NT2/D1 (cell line): ENCODE results near the gene BLTP1.

ENCODE experiments used
- DNase-seq: peaks from one replicate; pipeline ENCODE4 v3.0.0-alpha.2; 2011; ENCODE audit warnings: low read depth, low spot score
- H3K27me3 ChIP-seq: 2 replicates; pipeline ENCODE4 v1.6.0; 2011; ENCODE audit warnings: mild to moderate bottlenecking; ENCODE audit not compliant: insufficient read length, insufficient read depth
- H3K36me3 ChIP-seq: 2 replicates; pipeline ENCODE4 v1.6.1; 2011; ENCODE audit warnings: mild to moderate bottlenecking, low read length, mixed read lengths; ENCODE audit not compliant: insufficient read depth, insufficient read length
- H3K4me1 ChIP-seq: 2 replicates; pipeline ENCODE4 v1.5.1; 2011; ENCODE audit not compliant: insufficient read depth, insufficient read length
- H3K4me3 ChIP-seq: 2 replicates; pipeline ENCODE4 v1.5.1; 2011; ENCODE audit warnings: low read depth; ENCODE audit not compliant: insufficient read length
- H3K9ac ChIP-seq: 2 replicates; pipeline ENCODE4 v1.6.0; 2011; ENCODE audit warnings: low read depth; ENCODE audit not compliant: insufficient read length
- H3K9me3 ChIP-seq: 2 replicates; pipeline ENCODE4 v1.5.1; 2011; ENCODE audit warnings: mild to moderate bottlenecking, low read length; ENCODE audit not compliant: insufficient read depth
- SUZ12 ChIP-seq: IDR thresholded peaks from 2 replicates; pipeline ENCODE4 v1.6.1; 2011; ENCODE audit not compliant: insufficient read length, insufficient read depth; ENCODE audit errors: extremely low read depth
- YY1 ChIP-seq: IDR thresholded peaks from 2 replicates; pipeline ENCODE4 v1.6.1; 2011; ENCODE audit not compliant: insufficient read length, insufficient read depth
- ZNF274 ChIP-seq: IDR thresholded peaks from 2 replicates; pipeline ENCODE4 v1.6.1; 2011; ENCODE audit warnings: mild to moderate bottlenecking, low read depth, low read length

The BLTP1 gene

GRCh38 chr4:122142687-122143086 lies 9.4 kb upstream of the BLTP1 start:
- H3K36me3 ChIP-seq = no peaks in the 10 kb centered on the region
- H3K4me1 ChIP-seq = no peaks in the 10 kb centered on the region
- H3K9me3 ChIP-seq = no peaks in the 10 kb centered on the region
- H3K9ac ChIP-seq = no peak overlapping the region
- H3K27me3 ChIP-seq = no peaks in the 10 kb centered on the region
- TF ChIP-seq ZNF274 (no peak), YY1 (no peak), SUZ12 (no peak)
- DNase-seq = no peak
- no peak overlapping the region for H3K4me3 ChIP-seq

- no peaks in the 10 kb centered on the region for H3K9me3 ChIP-seq
- no peak overlapping the region for H3K9ac ChIP-seq
- TF ChIP-seq SUZ12 = no peak
- TF ChIP-seq YY1 = no peak
- no peak for TF ChIP-seq ZNF274
- no peaks in the 10 kb centered on the region for H3K4me1 ChIP-seq
- H3K4me3 ChIP-seq = no peak overlapping the region
- no peaks in the 10 kb centered on the region for H3K36me3 ChIP-seq
- DNase-seq = no peak
- no peaks in the 10 kb centered on the region for H3K27me3 ChIP-seq
Measured at GRCh38 chr4:122146652-122147051, 5.5 kb upstream of the BLTP1 start.

GRCh38 chr4:122150931-122151330 lies 1.2 kb upstream of the BLTP1 start:
- no peak for TF ChIP-seq ZNF274
- TF ChIP-seq SUZ12 = no peak
- no peak for TF ChIP-seq YY1
- H3K4me1 ChIP-seq = no peaks in the 10 kb centered on the region

GRCh38 chr4:122152711-122153226 lies 638 bp downstream of the BLTP1 start:
- H3K9ac ChIP-seq = peak overlapping the region; percentile 90
- peak overlapping the region; percentile 84 for H3K4me3 ChIP-seq
- DNase-seq = peak; percentile 3
- no peaks in the 10 kb centered on the region for H3K9me3 ChIP-seq
- TF ChIP-seq ZNF274 = no peak
- TF ChIP-seq YY1 = no peak
- no peak for TF ChIP-seq SUZ12
- peaks cover 24% of the 10 kb centered on the region for H3K36me3 ChIP-seq
- no peaks in the 10 kb centered on the region for H3K4me1 ChIP-seq
- H3K27me3 ChIP-seq = no peaks in the 10 kb centered on the region

More at GRCh38 chr4:122150931-122151330, 1.2 kb upstream of the BLTP1 start:
- Histone ChIP-seq H3K36me3 (peaks cover 15% of the 10 kb centered on the region), H3K9ac (no peak overlapping the region), H3K27me3 (no peaks in the 10 kb centered on the region), H3K4me3 (no peak overlapping the region), H3K9me3 (no peaks in the 10 kb centered on the region)
- no peak for DNase-seq

GRCh38 chr4:122156819-122157218 lies 4.7 kb downstream of the BLTP1 start:
- no peak overlapping the region for H3K9ac ChIP-seq
- TF ChIP-seq ZNF274 (no peak), SUZ12 (no peak), YY1 (no peak)
- no peaks in the 10 kb centered on the region for H3K27me3 ChIP-seq
- H3K4me3 ChIP-seq = no peak overlapping the region
- H3K9me3 ChIP-seq = no peaks in the 10 kb centered on the region
- DNase-seq = no peak
- no peaks in the 10 kb centered on the region for H3K4me1 ChIP-seq
- H3K36me3 ChIP-seq = peaks cover 24% of the 10 kb centered on the region

GRCh38 chr4:122163301-122163700 lies 11.2 kb downstream of the BLTP1 start:
- Histone ChIP-seq H3K9ac (no peak overlapping the region), H3K4me1 (no peaks in the 10 kb centered on the region), H3K27me3 (no peaks in the 10 kb centered on the region), H3K9me3 (no peaks in the 10 kb centered on the region), H3K36me3 (no peaks in the 10 kb centered on the region), H3K4me3 (no peak overlapping the region)
- no peak for DNase-seq
- no peak for TF ChIP-seq SUZ12
- no peak for TF ChIP-seq ZNF274
- TF ChIP-seq YY1 = no peak

- Histone ChIP-seq H3K4me1 (no peaks in the 10 kb centered on the region), H3K9ac (no peak overlapping the region), H3K27me3 (no peaks in the 10 kb centered on the region), H3K36me3 (no peaks in the 10 kb centered on the region), H3K4me3 (no peak overlapping the region), H3K9me3 (no peaks in the 10 kb centered on the region)
- no peak for DNase-seq
- TF ChIP-seq YY1 = no peak
- TF ChIP-seq ZNF274 = no peak
- TF ChIP-seq SUZ12 = no peak
Measured at GRCh38 chr4:122163767-122164166, 11.6 kb downstream of the BLTP1 start.

- no peak for TF ChIP-seq YY1
- no peak for TF ChIP-seq ZNF274
- no peak for TF ChIP-seq SUZ12
- Histone ChIP-seq H3K4me1 (no peaks in the 10 kb centered on the region), H3K9me3 (no peaks in the 10 kb centered on the region), H3K36me3 (no peaks in the 10 kb centered on the region), H3K27me3 (no peaks in the 10 kb centered on the region), H3K4me3 (no peak overlapping the region), H3K9ac (no peak overlapping the region)
- no peak for DNase-seq
Measured at GRCh38 chr4:122167369-122167768, 15.2 kb downstream of the BLTP1 start.
